ENCODE measurements around the gene NFKB2. TPM values are rescaled to one million over a fixed set of nuclear protein-coding genes. Genes with fewer than 3 reads are reported as not detected.

NFKB2 gene
- total RNA-seq, 1 donor, result 20.3 TPM

GRCh38 chr10:102420714-102421506, 25.4 kb downstream of the NFKB2 start, which contains the start of gene FBXL15:
Gene FBXL15 (plus strand): TSS chr10:102420836. CDS start chr10:102421130, 294 bp downstream.
- Histone ChIP-seq H3K4me2 (ENCODE audit: insufficient read depth, low read length) (peak within 1 kb of the TSS; percentile 89), H3K4me1 (ENCODE audit: insufficient read depth, low read length) (peaks cover 20% of the 10 kb centered on the region), H3K27me3 (ENCODE audit: insufficient read depth, low read length) (peaks cover 15% of the 10 kb centered on the region), H3K27ac (ENCODE audit: low read depth, low read length) (peak within 1 kb of the TSS; percentile 69), H4K20me1 (ENCODE audit: insufficient read depth, low read length) (peaks cover 8% of the 10 kb centered on the region), H3K36me3 (ENCODE audit: insufficient read depth, low read length) (peaks cover 10% of the 10 kb centered on the region), H3K79me2 (ENCODE audit: insufficient read depth, low read length) (peaks cover 10% of the 10 kb centered on the region), H2AFZ (ENCODE audit: low read length) (peak within 1 kb of the TSS; percentile 95), H3K4me3 (ENCODE audit: insufficient read depth, low read length) (peak within 1 kb of the TSS; percentile 78), H3K9me3 (ENCODE audit: low read depth, low read length) (no peaks in the 10 kb centered on the region)
- DNase-seq (ENCODE audit: insufficient read length, low spot score, missing footprints), result peak; percentile 100
- TF ChIP-seq, protein P1, sequence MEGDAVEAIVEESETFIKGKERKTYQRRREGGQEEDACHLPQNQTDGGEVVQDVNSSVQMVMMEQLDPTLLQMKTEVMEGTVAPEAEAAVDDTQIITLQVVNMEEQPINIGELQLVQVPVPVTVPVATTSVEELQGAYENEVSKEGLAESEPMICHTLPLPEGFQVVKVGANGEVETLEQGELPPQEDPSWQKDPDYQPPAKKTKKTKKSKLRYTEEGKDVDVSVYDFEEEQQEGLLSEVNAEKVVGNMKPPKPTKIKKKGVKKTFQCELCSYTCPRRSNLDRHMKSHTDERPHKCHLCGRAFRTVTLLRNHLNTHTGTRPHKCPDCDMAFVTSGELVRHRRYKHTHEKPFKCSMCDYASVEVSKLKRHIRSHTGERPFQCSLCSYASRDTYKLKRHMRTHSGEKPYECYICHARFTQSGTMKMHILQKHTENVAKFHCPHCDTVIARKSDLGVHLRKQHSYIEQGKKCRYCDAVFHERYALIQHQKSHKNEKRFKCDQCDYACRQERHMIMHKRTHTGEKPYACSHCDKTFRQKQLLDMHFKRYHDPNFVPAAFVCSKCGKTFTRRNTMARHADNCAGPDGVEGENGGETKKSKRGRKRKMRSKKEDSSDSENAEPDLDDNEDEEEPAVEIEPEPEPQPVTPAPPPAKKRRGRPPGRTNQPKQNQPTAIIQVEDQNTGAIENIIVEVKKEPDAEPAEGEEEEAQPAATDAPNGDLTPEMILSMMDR (IDR thresholded peaks at IDR 0.05; ENCODE audit: extremely low read depth, low read depth, low read length), result no peak

DNA sequence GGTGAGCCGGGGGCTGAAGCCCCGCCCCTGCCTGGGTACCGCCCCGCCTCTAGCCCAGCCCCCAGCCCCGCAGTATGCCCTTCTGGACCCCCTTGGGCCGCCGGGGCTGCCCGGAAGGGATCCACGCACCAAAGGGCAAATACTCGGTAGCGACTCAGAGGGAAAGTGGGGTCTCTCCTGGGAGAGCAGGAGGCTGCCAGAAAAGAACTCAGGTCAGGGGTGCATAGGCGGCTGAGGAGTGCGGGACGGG, 25.9 kb downstream of the NFKB2 start:
- peak overlapping the region; percentile 69 for H3K27ac ChIP-seq (ENCODE audit: low read depth, low read length)
- TF ChIP-seq, protein P1 (IDR thresholded peaks at IDR 0.05; ENCODE audit: extremely low read depth, low read depth, low read length), result no peak
- H3K4me1 ChIP-seq (ENCODE audit: insufficient read depth, low read length), result peaks cover 22% of the 10 kb centered on the region
- H3K79me2 ChIP-seq (ENCODE audit: insufficient read depth, low read length), result peaks cover 16% of the 10 kb centered on the region
- H3K36me3 ChIP-seq (ENCODE audit: insufficient read depth, low read length), result peaks cover 10% of the 10 kb centered on the region
- H3K27me3 ChIP-seq (ENCODE audit: insufficient read depth, low read length), result peaks cover 12% of the 10 kb centered on the region
- DNase-seq (ENCODE audit: insufficient read length, low spot score, missing footprints), result peak; percentile 87
- H3K9me3 ChIP-seq (ENCODE audit: low read depth, low read length), result no peaks in the 10 kb centered on the region
- peaks cover 12% of the 10 kb centered on the region for H4K20me1 ChIP-seq (ENCODE audit: insufficient read depth, low read length)
- H3K4me3 ChIP-seq (ENCODE audit: insufficient read depth, low read length), result peak overlapping the region; percentile 78
- peak overlapping the region; percentile 89 for H3K4me2 ChIP-seq (ENCODE audit: insufficient read depth, low read length)
- H2AFZ ChIP-seq (ENCODE audit: low read length), result peak overlapping the region; percentile 95

GRCh38 chr10:102421757-102422512, 26.4 kb downstream of the NFKB2 start:
- Histone ChIP-seq H3K27me3 (ENCODE audit: insufficient read depth, low read length) (peaks cover 12% of the 10 kb centered on the region), H3K27ac (ENCODE audit: low read depth, low read length) (peak overlapping the region; percentile 69), H3K36me3 (ENCODE audit: insufficient read depth, low read length) (peaks cover 10% of the 10 kb centered on the region), H3K4me3 (ENCODE audit: insufficient read depth, low read length) (peak overlapping the region; percentile 78), H3K79me2 (ENCODE audit: insufficient read depth, low read length) (peaks cover 18% of the 10 kb centered on the region), H3K4me1 (ENCODE audit: insufficient read depth, low read length) (peaks cover 27% of the 10 kb centered on the region), H4K20me1 (ENCODE audit: insufficient read depth, low read length) (peaks cover 12% of the 10 kb centered on the region), H3K4me2 (ENCODE audit: insufficient read depth, low read length) (peak overlapping the region; percentile 89), H2AFZ (ENCODE audit: low read length) (peak overlapping the region; percentile 95), H3K9me3 (ENCODE audit: low read depth, low read length) (no peaks in the 10 kb centered on the region)
- DNase-seq (ENCODE audit: insufficient read length, low spot score, missing footprints), result peak; percentile 89
- TF ChIP-seq, protein P1 (IDR thresholded peaks at IDR 0.05; ENCODE audit: extremely low read depth, low read depth, low read length), result no peak

Data from osteoblast (primary cell).